Liver (tissue), 3 donors: ENCODE results near the gene TRIP13.
"Not testable (repeated sequence)": the region's sequence is repeated elsewhere in the genome, so short reads cannot be mapped to it uniquely, and the experiment has no call there.

ENCODE experiments used
- CTCF ChIP-seq: fragments of 150-350 bp; IDR thresholded peaks from 2 replicates; pipeline ENCODE4 v1.5.1; 2017; ENCODE audit warnings: improper control_type of control experiment, low read depth, low read length; ENCODE audit not compliant: missing input control
- EGR1 ChIP-seq, 2 donors: IDR thresholded peaks; 2 replicates each; pipeline ENCODE4 v1.6.1; 2016 to 2018; ENCODE audit warnings: antibody characterized with exemption in 2 of 2, low read depth in 2 of 2
- FOXA1 ChIP-seq: IDR thresholded peaks from 2 replicates; pipeline ENCODE4 v1.6.1; 2016; ENCODE audit warnings: antibody characterized with exemption
- FOXA2 ChIP-seq: IDR thresholded peaks from 2 replicates; pipeline ENCODE4 v1.6.1; 2016; ENCODE audit warnings: antibody characterized with exemption
- JUND ChIP-seq, 2 donors: IDR thresholded peaks; 2 replicates each; pipeline ENCODE4 v1.6.1; 2016; ENCODE audit warnings: antibody characterized with exemption in 2 of 2
- RXRA ChIP-seq, 2 donors: IDR thresholded peaks; 2 replicates each; pipeline ENCODE4 v1.6.1; 2017 to 2018; ENCODE audit warnings: antibody characterized with exemption in 2 of 2, mild to moderate bottlenecking in 1 of 2
- SP1 ChIP-seq: IDR thresholded peaks from 2 replicates; pipeline ENCODE4 v1.6.1; 2018; ENCODE audit warnings: antibody characterized with exemption, mild to moderate bottlenecking
- TF ChIP-seq, protein P1 (sequence below): IDR thresholded peaks from 2 replicates; pipeline ENCODE4 v1.6.1; 2016; ENCODE audit warnings: antibody characterized with exemption
- TF ChIP-seq, protein P2 (sequence below): IDR thresholded peaks from 2 replicates; pipeline ENCODE4 v1.6.1; 2016; ENCODE audit warnings: antibody characterized with exemption, mild to moderate bottlenecking
- donor health status: healthy.
- donor health status: healthy.

- TF ChIP-seq CTCF; FOXA2; EGR1 (IDR thresholded peaks at IDR 0.05; ENCODE audit: low read depth in 2 of 2); FOXA1; JUND (IDR thresholded peaks at IDR 0.05); SP1; RXRA (IDR thresholded peaks at IDR 0.05): not testable (repeated sequence)
- TF ChIP-seq, protein P1, sequence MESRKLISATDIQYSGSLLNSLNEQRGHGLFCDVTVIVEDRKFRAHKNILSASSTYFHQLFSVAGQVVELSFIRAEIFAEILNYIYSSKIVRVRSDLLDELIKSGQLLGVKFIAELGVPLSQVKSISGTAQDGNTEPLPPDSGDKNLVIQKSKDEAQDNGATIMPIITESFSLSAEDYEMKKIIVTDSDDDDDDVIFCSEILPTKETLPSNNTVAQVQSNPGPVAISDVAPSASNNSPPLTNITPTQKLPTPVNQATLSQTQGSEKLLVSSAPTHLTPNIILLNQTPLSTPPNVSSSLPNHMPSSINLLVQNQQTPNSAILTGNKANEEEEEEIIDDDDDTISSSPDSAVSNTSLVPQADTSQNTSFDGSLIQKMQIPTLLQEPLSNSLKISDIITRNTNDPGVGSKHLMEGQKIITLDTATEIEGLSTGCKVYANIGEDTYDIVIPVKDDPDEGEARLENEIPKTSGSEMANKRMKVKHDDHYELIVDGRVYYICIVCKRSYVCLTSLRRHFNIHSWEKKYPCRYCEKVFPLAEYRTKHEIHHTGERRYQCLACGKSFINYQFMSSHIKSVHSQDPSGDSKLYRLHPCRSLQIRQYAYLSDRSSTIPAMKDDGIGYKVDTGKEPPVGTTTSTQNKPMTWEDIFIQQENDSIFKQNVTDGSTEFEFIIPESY: not testable (repeated sequence)
- TF ChIP-seq, protein P2, sequence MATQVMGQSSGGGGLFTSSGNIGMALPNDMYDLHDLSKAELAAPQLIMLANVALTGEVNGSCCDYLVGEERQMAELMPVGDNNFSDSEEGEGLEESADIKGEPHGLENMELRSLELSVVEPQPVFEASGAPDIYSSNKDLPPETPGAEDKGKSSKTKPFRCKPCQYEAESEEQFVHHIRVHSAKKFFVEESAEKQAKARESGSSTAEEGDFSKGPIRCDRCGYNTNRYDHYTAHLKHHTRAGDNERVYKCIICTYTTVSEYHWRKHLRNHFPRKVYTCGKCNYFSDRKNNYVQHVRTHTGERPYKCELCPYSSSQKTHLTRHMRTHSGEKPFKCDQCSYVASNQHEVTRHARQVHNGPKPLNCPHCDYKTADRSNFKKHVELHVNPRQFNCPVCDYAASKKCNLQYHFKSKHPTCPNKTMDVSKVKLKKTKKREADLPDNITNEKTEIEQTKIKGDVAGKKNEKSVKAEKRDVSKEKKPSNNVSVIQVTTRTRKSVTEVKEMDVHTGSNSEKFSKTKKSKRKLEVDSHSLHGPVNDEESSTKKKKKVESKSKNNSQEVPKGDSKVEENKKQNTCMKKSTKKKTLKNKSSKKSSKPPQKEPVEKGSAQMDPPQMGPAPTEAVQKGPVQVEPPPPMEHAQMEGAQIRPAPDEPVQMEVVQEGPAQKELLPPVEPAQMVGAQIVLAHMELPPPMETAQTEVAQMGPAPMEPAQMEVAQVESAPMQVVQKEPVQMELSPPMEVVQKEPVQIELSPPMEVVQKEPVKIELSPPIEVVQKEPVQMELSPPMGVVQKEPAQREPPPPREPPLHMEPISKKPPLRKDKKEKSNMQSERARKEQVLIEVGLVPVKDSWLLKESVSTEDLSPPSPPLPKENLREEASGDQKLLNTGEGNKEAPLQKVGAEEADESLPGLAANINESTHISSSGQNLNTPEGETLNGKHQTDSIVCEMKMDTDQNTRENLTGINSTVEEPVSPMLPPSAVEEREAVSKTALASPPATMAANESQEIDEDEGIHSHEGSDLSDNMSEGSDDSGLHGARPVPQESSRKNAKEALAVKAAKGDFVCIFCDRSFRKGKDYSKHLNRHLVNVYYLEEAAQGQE: not testable (repeated sequence)
These were observed 22.7 kb downstream of the TRIP13 start for GRCh38 chr5:915346-915745.
